NCI-H187 (cell line): ENCODE results near the gene EFHC2.
"Not testable (repeated sequence)": the region's sequence is repeated elsewhere in the genome, so short reads cannot be mapped to it uniquely, and the experiment has no call there.

Source experiments
- DNase-seq, 2 experiments: peaks; one replicate each; lab custom pipeline; 2025; lab: John Stamatoyannopoulos, UW

EFHC2 gene

GRCh38 chrX:44234116-44234515 lies 109.4 kb downstream of the EFHC2 start:
- no peak for DNase-seq

- no peak for DNase-seq
Measured at GRCh38 chrX:44232081-44232480, 111.4 kb downstream of the EFHC2 start.

- no peak for DNase-seq
Measured at GRCh38 chrX:44228621-44229020, 114.9 kb downstream of the EFHC2 start.

GRCh38 chrX:44227991-44228390 lies 115.5 kb downstream of the EFHC2 start:
- DNase-seq = no peak

GRCh38 chrX:44225667-44226066 lies 117.8 kb downstream of the EFHC2 start:
- no peak for DNase-seq

GRCh38 chrX:44224760-44225159 lies 118.7 kb downstream of the EFHC2 start:
- DNase-seq = no peak

- no peak for DNase-seq
Measured at GRCh38 chrX:44223150-44223549, 120.3 kb downstream of the EFHC2 start.

- DNase-seq = no peak
Measured at GRCh38 chrX:44218465-44218864, 125.0 kb downstream of the EFHC2 start.

- DNase-seq = no peak
Measured at GRCh38 chrX:44216171-44216570, 127.3 kb downstream of the EFHC2 start.

GRCh38 chrX:44203791-44204190 lies 139.7 kb downstream of the EFHC2 start:
- DNase-seq = no peak

GRCh38 chrX:44202596-44202995 lies 140.9 kb downstream of the EFHC2 start:
- no peak for DNase-seq

GRCh38 chrX:44189116-44189515 lies 154.4 kb downstream of the EFHC2 start:
- no peak for DNase-seq

- not testable (repeated sequence) for DNase-seq
Measured at GRCh38 chrX:44187915-44188314, 155.6 kb downstream of the EFHC2 start.

GRCh38 chrX:44183329-44183728 lies 160.1 kb downstream of the EFHC2 start:
- DNase-seq = no peak

GRCh38 chrX:44178274-44179053 lies 165.0 kb downstream of the EFHC2 start:
- no peak for DNase-seq

GRCh38 chrX:44175455-44175854 lies 168.0 kb downstream of the EFHC2 start:
- no peak for DNase-seq

- DNase-seq = no peak
Measured at GRCh38 chrX:44174061-44174460, 169.4 kb downstream of the EFHC2 start.

GRCh38 chrX:44173219-44173618 lies 170.3 kb downstream of the EFHC2 start:
- DNase-seq = no peak

GRCh38 chrX:44167116-44167515 lies 176.4 kb downstream of the EFHC2 start:
- DNase-seq = no peak

GRCh38 chrX:44162964-44163475 lies 180.5 kb downstream of the EFHC2 start:
- no peak for DNase-seq

GRCh38 chrX:44157858-44158257 lies 185.6 kb downstream of the EFHC2 start:
- no peak for DNase-seq

- DNase-seq = no peak
Measured at GRCh38 chrX:44157283-44157682, 186.2 kb downstream of the EFHC2 start.

GRCh38 chrX:44156726-44157125 lies 186.7 kb downstream of the EFHC2 start:
- DNase-seq = no peak

GRCh38 chrX:44155126-44155525 lies 188.3 kb downstream of the EFHC2 start:
- no peak for DNase-seq
